MM.1S (cell line): ENCODE measurements around the gene KCNJ1.

Source experiments
- CTCF ChIP-seq: fragments of 300-600 bp; sonication (generic); IDR thresholded peaks from 2 replicates; pipeline ENCODE4 v1.5.1; 2016; ENCODE audit warnings: antibody characterized with exemption, low read length, mixed read lengths
- EZH2 ChIP-seq: fragments of 300-600 bp; sonication (generic); optimal IDR thresholded peaks from 2 replicates; pipeline ENCODE3; 2017; ENCODE audit warnings: low read depth, mild to moderate bottlenecking, antibody characterized with exemption, low read length, mixed read lengths

GRCh38 chr11:128904303-128904655 lies 37.2 kb upstream of the KCNJ1 start:
- TF ChIP-seq CTCF (no peak), EZH2 (no peak)
